Osteocyte (in vitro differentiated cells): ENCODE results near the gene CDRT15L2. TPM values are rescaled to one million over a fixed set of nuclear protein-coding genes. Genes with fewer than 3 reads are reported as not detected.
"Not testable (repeated sequence)": the region's sequence is repeated elsewhere in the genome, so short reads cannot be mapped to it uniquely, and the experiment has no call there.

ENCODE experiments used
- DNase-seq: peaks from one replicate; pipeline ENCODE4 v3.0.0; 2021; ENCODE audit warnings: mixed read lengths; ENCODE audit not compliant: unreplicated experiment; ENCODE audit errors: extremely low spot score
- H3K27ac Mint-ChIP-seq: one replicate; pipeline ENCODE4 v1.8.0; 2021; ENCODE audit warnings: mild to moderate bottlenecking, mixed read lengths; ENCODE audit not compliant: unreplicated experiment
- H3K27me3 Mint-ChIP-seq: one replicate; pipeline ENCODE4 v1.8.0; 2021; ENCODE audit warnings: mixed read lengths; ENCODE audit not compliant: unreplicated experiment
- H3K36me3 Mint-ChIP-seq: one replicate; pipeline ENCODE4 v1.8.0; 2021; ENCODE audit warnings: mixed read lengths; ENCODE audit not compliant: unreplicated experiment
- H3K4me1 Mint-ChIP-seq: one replicate; pipeline ENCODE4 v1.8.0; 2021; ENCODE audit warnings: mixed read lengths; ENCODE audit not compliant: unreplicated experiment
- H3K4me3 Mint-ChIP-seq: one replicate; pipeline ENCODE4 v1.8.0; 2021; ENCODE audit warnings: mild to moderate bottlenecking, moderate library complexity, mixed read lengths; ENCODE audit not compliant: unreplicated experiment
- H3K9me3 Mint-ChIP-seq: one replicate; pipeline ENCODE4 v1.8.0; 2021; ENCODE audit warnings: mixed read lengths; ENCODE audit not compliant: unreplicated experiment
- total RNA-seq: library from RNA; stranded (reverse); gene quantifications from 2 replicates; pipeline ENCODE4 v1.2.1, GENCODE V29; 2021
- TF ChIP-seq, protein P1 (sequence below): fragments of 200-600 bp; sonication (generic); IDR thresholded peaks from 2 replicates; pipeline ENCODE4 v1.5.0; 2021; ENCODE audit warnings: antibody characterized with exemption, mild to moderate bottlenecking, moderate library complexity

Gene CDRT15L2
- total RNA-seq, 1 donor from 2014 or later = not detected

DNA sequence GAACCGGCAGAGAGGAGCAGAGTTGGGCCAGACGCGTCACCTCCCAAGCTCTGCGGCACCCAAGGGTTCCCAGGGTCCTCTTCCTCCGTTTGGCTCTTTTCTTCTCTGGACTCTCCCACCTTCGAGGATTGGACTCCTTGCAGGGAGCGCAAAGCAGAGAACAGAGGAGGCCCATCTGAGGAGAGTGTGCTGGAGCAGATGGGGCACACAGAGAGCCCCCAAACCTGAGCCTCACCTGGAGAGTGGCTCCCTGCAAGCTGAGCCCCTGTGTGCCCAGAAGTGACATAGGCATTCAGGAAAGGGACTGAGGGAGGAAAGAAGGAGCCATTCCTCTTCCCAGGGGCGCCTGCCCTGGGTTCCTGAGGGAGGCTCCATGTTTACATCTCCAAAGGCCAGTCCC is 6.3 kb upstream of the CDRT15L2 start:
- DNase-seq, H3K36me3 Mint-ChIP-seq, H3K27ac Mint-ChIP-seq, H3K4me3 Mint-ChIP-seq, H3K9me3 Mint-ChIP-seq, H3K27me3 Mint-ChIP-seq, H3K4me1 Mint-ChIP-seq: not testable (repeated sequence)

DNA sequence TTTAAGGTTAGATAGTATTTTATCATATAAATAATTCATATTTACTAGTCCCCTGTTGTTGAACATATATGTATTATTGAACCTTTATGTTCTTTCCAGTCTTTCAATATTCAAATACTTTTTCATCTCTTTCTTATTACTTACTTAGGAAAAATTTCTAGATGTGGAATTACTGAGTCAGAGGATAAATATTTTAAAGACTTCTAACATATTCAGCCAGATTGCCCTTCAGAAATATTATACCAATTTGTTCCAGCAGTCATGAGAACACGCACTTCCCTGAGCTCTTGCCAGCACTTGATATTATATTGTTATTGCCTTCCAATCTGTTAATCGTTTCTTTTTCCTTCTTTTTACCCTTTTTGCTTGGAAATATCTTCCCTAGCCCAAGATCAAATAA is 4.5 kb upstream of the CDRT15L2 start:
- H3K4me3 Mint-ChIP-seq, DNase-seq, H3K27ac Mint-ChIP-seq, H3K9me3 Mint-ChIP-seq, H3K27me3 Mint-ChIP-seq, H3K4me1 Mint-ChIP-seq, H3K36me3 Mint-ChIP-seq: not testable (repeated sequence)

DNA sequence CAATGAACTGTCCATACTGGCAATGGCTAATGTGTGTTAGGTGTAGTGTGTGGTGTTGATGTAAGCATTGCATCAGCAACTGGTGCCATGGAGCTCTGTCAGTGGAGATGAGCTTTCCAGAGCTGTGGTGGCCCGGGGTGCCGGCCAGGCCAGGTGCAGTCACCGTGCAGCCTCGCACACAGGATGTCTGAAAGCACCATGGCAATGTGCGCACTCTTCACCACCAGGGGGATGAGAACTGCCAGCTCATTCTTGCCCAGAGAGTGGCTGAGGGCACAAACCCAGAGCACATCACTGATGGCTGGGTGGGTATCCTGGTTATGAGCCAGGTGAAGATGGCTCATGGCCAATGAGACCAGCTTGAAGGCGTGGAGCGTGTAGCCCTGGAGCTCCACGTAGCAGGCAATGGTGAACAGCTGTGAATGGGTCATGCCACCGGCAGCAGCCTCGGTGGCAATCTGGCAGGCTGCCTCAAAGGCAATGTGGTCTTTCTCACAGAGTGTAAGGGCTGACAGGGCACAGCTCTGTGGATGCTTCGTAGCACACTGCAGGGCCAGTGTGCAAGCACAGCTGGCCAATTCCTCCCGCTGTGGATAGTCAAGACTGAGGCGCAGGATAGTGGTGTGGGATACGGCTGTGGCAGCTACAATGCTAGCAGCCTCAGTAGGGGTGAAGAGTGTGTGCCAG is 4.5 kb downstream of the CDRT15L2 start:
- H3K27me3 Mint-ChIP-seq = not testable (repeated sequence)

DNA sequence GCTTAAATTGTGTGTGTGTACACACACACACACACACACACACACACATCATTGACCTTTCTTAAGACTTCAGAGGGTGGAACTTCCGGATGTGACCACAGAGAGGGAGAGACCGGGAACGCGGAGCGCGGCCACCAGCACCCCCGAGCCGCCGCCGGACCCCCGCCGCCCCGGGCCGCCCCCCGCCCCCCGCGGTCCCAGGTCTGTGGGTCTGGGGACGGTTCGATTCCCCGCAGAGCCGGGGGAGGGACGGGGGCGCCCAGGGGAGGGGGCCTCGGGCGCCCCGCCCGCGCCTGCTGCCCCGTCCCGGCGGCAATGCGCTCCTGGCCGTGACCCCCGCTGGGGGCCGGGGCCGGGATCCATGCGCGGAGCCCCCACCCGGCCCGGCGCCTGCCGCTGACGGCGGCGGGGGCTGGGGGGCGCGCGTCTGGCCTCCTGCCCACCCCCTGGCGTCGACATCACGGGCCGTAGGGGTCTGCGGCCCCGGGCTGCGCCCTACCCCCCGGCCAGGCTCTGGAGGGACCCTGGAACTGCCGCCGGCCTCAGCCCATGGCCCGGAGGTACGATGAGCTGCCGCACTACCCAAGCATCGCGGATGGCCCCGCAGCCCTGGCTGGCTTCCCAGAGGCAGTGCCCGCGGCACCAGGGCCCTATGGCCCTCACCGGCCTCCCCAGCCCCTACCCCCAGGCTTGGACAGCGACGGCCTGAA is 9.4 kb downstream of the CDRT15L2 start:
- not testable (repeated sequence) for H3K4me1 Mint-ChIP-seq, H3K36me3 Mint-ChIP-seq, H3K27ac Mint-ChIP-seq, DNase-seq, H3K9me3 Mint-ChIP-seq
- H3K27me3 Mint-ChIP-seq = peaks cover 10% of the 10 kb centered on the region
- H3K4me3 Mint-ChIP-seq = peak overlapping the region; percentile 29

More for the DNA sequence above, 4.5 kb downstream of the CDRT15L2 start:
- not testable (repeated sequence) for DNase-seq, H3K4me3 Mint-ChIP-seq, H3K36me3 Mint-ChIP-seq, H3K27ac Mint-ChIP-seq, H3K9me3 Mint-ChIP-seq, H3K4me1 Mint-ChIP-seq

DNA sequence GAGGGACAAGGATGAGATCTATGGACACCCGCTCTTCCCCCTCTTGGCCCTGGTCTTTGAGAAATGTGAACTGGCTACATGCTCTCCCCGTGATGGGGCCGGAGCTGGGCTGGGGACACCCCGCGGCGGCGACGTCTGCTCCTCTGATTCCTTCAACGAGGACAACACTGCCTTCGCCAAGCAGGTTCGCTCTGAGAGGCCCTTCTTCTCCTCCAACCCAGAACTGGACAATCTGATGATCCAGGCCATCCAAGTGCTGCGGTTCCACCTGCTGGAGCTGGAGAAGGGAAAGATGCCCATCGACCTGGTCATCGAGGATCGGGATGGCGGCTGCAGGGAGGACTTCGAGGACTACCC is 9.9 kb downstream of the CDRT15L2 start:
- not testable (repeated sequence) for H3K4me1 Mint-ChIP-seq, DNase-seq, H3K27ac Mint-ChIP-seq, H3K9me3 Mint-ChIP-seq, H3K36me3 Mint-ChIP-seq
- Mint-ChIP-seq H3K27me3 (peaks cover 10% of the 10 kb centered on the region), H3K4me3 (peak overlapping the region; percentile 48)

DNA sequence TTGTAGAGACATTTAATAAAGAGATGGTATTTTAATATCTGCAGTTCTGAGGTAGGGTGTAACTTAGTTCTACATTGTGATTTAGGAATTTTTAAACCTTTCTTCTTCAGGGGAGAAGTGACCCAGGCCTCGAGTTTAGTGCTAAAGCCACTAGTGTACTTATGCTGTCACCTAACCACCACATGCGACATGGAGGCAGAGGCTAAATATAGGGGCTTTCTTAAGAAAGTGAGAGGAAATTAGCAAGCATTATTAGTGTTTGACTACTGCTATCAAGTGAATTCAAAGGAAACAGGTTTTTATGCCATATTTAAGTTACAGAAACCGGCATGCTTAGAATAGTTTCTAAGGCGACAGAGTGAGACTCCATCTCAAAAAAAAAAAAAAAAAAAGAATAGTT is 11.5 kb downstream of the CDRT15L2 start:
- peaks cover 10% of the 10 kb centered on the region for H3K27me3 Mint-ChIP-seq
- not testable (repeated sequence) for H3K9me3 Mint-ChIP-seq, H3K27ac Mint-ChIP-seq, H3K4me3 Mint-ChIP-seq, H3K36me3 Mint-ChIP-seq, DNase-seq, H3K4me1 Mint-ChIP-seq

DNA sequence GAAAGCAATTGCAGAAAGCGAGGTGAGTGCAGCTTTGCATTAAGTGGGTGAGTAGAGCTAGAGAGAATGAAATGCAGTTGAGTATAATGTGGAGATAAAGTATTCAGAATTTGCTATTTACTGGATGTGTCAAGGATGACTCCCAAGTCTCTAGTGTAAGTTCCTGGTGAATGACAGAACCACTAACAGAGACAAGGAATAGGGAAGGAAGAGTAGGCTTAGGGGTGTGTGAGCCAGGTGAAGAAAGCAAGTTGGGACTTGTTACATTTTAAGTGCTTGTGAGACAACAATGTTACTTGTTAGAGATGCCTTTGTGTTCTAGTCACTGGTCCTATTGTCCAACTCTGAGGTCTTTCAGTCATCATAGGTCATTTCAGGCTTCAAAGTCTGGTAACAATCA is 26.0 kb downstream of the CDRT15L2 start:
- H3K27me3 Mint-ChIP-seq, H3K4me1 Mint-ChIP-seq, H3K4me3 Mint-ChIP-seq, H3K9me3 Mint-ChIP-seq, H3K36me3 Mint-ChIP-seq, H3K27ac Mint-ChIP-seq, DNase-seq: not testable (repeated sequence)

DNA sequence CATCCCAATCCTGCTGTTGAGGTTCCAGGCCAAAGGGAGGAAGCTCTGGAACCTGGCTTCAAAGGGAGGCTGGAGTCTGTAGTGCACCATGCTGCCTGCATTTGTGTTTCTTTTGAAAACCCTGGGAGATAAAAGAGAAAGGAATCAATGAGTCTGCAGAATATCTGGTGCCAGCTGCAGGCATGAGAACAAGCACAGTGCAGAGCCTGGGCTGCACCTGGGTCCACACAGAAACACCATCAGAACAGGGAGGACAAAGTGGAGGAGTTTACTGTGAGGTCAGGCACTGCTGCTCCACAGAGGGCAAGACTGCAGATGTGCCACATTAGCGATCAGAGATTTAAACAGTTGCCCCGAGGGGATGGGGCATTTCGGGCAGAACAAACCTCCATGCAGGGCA is 30.0 kb downstream of the CDRT15L2 start:
- H3K27me3 Mint-ChIP-seq, DNase-seq, H3K9me3 Mint-ChIP-seq, H3K4me3 Mint-ChIP-seq, H3K4me1 Mint-ChIP-seq, H3K36me3 Mint-ChIP-seq, H3K27ac Mint-ChIP-seq: not testable (repeated sequence)

DNA sequence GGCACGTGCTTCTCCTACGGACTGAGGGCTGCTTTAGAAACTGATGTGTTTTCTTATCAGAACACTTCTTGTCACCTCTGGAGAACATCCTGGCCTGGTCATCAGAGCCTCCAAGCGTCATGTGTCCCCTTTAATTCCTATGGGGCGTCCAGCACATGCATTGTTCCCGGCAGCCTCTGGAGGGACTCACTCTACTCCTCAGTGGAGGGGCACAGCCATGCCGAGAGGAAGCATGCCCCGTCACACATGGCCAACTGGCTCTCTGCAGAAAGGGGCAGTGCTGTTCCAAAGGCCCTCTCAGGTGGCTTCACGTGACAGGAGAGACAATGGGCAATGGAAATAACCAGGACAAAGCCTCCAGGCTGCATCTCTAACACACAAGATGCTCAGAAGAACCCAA is 31.8 kb downstream of the CDRT15L2 start:
- no peaks in the 10 kb centered on the region for H3K4me1 Mint-ChIP-seq
- no peak overlapping the region for H3K4me3 Mint-ChIP-seq
- no peak overlapping the region for H3K27ac Mint-ChIP-seq
- no peak for DNase-seq
- no peaks in the 10 kb centered on the region for H3K36me3 Mint-ChIP-seq
- no peaks in the 10 kb centered on the region for H3K9me3 Mint-ChIP-seq
- TF ChIP-seq, protein P1, sequence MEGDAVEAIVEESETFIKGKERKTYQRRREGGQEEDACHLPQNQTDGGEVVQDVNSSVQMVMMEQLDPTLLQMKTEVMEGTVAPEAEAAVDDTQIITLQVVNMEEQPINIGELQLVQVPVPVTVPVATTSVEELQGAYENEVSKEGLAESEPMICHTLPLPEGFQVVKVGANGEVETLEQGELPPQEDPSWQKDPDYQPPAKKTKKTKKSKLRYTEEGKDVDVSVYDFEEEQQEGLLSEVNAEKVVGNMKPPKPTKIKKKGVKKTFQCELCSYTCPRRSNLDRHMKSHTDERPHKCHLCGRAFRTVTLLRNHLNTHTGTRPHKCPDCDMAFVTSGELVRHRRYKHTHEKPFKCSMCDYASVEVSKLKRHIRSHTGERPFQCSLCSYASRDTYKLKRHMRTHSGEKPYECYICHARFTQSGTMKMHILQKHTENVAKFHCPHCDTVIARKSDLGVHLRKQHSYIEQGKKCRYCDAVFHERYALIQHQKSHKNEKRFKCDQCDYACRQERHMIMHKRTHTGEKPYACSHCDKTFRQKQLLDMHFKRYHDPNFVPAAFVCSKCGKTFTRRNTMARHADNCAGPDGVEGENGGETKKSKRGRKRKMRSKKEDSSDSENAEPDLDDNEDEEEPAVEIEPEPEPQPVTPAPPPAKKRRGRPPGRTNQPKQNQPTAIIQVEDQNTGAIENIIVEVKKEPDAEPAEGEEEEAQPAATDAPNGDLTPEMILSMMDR = no peak
- no peaks in the 10 kb centered on the region for H3K27me3 Mint-ChIP-seq
